Endothelial cell of umbilical vein (primary cell): ENCODE data around the gene UBE2K. TPM values are rescaled to one million over a fixed set of nuclear protein-coding genes. Genes with fewer than 3 reads are reported as not detected.
"Not testable (repeated sequence)": the region's sequence is repeated elsewhere in the genome, so short reads cannot be mapped to it uniquely, and the experiment has no call there.

ENCODE experiments used
- BruUV-seq: library from RNA; stranded (reverse); fragments of 400-500 nt; replicated peaks from 2 replicates; lab custom pipeline; 2021; lab: Mats Ljungman, UMichigan
- CTCF ChIA-PET: fragments of 300-600, 350-600 bp; sonication (Branson Sonifier 250); formaldehyde crosslinking; loops from one replicate; lab custom pipeline; 2021; ENCODE audit warnings: antibody characterized with exemption, inconsistent platforms; lab: Charles Lee
- POLR2A ChIA-PET: fragments of 300-600, 350-600 bp; sonication (Branson Sonifier 250); formaldehyde crosslinking; loops from one replicate; lab custom pipeline; 2021; ENCODE audit warnings: antibody characterized with exemption, inconsistent platforms; lab: Charles Lee
- DNase-seq: peaks from one replicate; pipeline ENCODE4 v3.0.0-alpha.2; 2011; ENCODE audit warnings: low read depth, low spot score
- FAIRE-seq: peaks from 2 replicates; lab custom pipeline; 2011; peaks lifted over from hg19 to GRCh38; lab: Jason Lieb, UNC
- H2AFZ ChIP-seq: 2 replicates; pipeline ENCODE4 v1.6.0; 2012; ENCODE audit warnings: low read depth, low read length, control low read depth, inconsistent platforms
- H3K27ac ChIP-seq: 2 replicates; pipeline ENCODE4 v1.5.1; 2011; ENCODE audit warnings: low read depth, mild to moderate bottlenecking, control low read depth, low read length, moderate library complexity; ENCODE audit not compliant: insufficient read depth
- H3K27me3 ChIP-seq, 2 experiments: 2 replicates each; pipeline versions ENCODE4 v1.6.0 to v1.6.1; 2011; ENCODE audit warnings: low read length in 2 of 2, mixed read lengths in 1 of 2; ENCODE audit not compliant: control insufficient read depth in 2 of 2, insufficient read depth in 2 of 2
- H3K36me3 ChIP-seq, 2 experiments: 2 replicates in 1 of 2; 3 replicates in 1 of 2; pipeline ENCODE4 v1.5.1; 2011; ENCODE audit warnings: low read length in 2 of 2, mild to moderate bottlenecking in 1 of 2, moderate library complexity in 1 of 2; ENCODE audit not compliant: control insufficient read depth in 2 of 2, insufficient read depth in 2 of 2; ENCODE audit errors: extremely low read depth in 1 of 2
- H3K4me1 ChIP-seq: 3 replicates; pipeline ENCODE4 v1.5.1; 2011; ENCODE audit warnings: mild to moderate bottlenecking, low read length; ENCODE audit not compliant: control insufficient read depth, insufficient read depth; ENCODE audit errors: extremely low read depth
- H3K4me2 ChIP-seq: 2 replicates; pipeline ENCODE4 v1.6.1; 2011; ENCODE audit warnings: low read length, control low read depth, mixed read lengths; ENCODE audit not compliant: insufficient read depth
- H3K4me3 ChIP-seq, 3 experiments: fragments of 200-600 bp in 1 of 3; sonication (generic), shearing (Covaris generic) in 1 of 3; replicated peaks in 1 of 3; 2 replicates each; pipeline ENCODE4 v1.5.1; 2011 to 2016; ENCODE audit warnings: control low read depth in 3 of 3, low read length in 3 of 3, mild to moderate bottlenecking in 2 of 3, inconsistent platforms in 1 of 3, low read depth in 1 of 3, moderate library complexity in 1 of 3; ENCODE audit not compliant: insufficient read depth in 1 of 3
- H3K79me2 ChIP-seq: 2 replicates; pipeline ENCODE4 v1.6.0; 2012; ENCODE audit warnings: low read length, inconsistent platforms; ENCODE audit not compliant: control insufficient read depth, insufficient read depth
- H3K9ac ChIP-seq: replicated peaks from 2 replicates; pipeline ENCODE3; 2011; ENCODE audit warnings: low read length, control low read depth; ENCODE audit not compliant: insufficient read depth; ENCODE audit errors: extremely low read depth
- H3K9me1 ChIP-seq: replicated peaks from 3 replicates; pipeline ENCODE4 v1.6.0; 2011; ENCODE audit warnings: mild to moderate bottlenecking, low read length; ENCODE audit not compliant: control insufficient read depth, insufficient read depth; ENCODE audit errors: extremely low read depth
- H3K9me3 ChIP-seq: replicated peaks from 2 replicates; pipeline ENCODE4 v1.5.1; 2012; ENCODE audit warnings: low read length, inconsistent platforms; ENCODE audit not compliant: control insufficient read depth, insufficient read depth
- H4K20me1 ChIP-seq: replicated peaks from 2 replicates; pipeline ENCODE3; 2011; ENCODE audit warnings: mild to moderate bottlenecking, low read length; ENCODE audit not compliant: control insufficient read depth, insufficient read depth; ENCODE audit errors: extremely low read depth
- CTCF ChIP-seq, 2 donors: IDR thresholded peaks; 1 replicate in 1 of 2; 2 replicates in 1 of 2; pipeline ENCODE4 v1.5.1; 2011; ENCODE audit warnings: low read length in 2 of 2, mild to moderate bottlenecking in 2 of 2, moderate library complexity in 2 of 2, control low read depth in 1 of 2, inconsistent platforms in 1 of 2, low read depth in 1 of 2; ENCODE audit not compliant: insufficient read depth in 1 of 2; ENCODE audit errors: extremely low read depth in 1 of 2
- EZH2 ChIP-seq: IDR thresholded peaks from 2 replicates; pipeline ENCODE4 v1.6.1; 2012; ENCODE audit warnings: borderline replicate concordance, low read depth, mild to moderate bottlenecking, moderate library complexity, low read length, inconsistent platforms; ENCODE audit not compliant: severe bottlenecking
- FOS ChIP-seq: IDR thresholded peaks from 2 replicates; pipeline ENCODE4 v1.6.1; 2011; ENCODE audit warnings: mild to moderate bottlenecking, low read length, moderate library complexity, borderline replicate concordance; ENCODE audit not compliant: insufficient read depth
- JUN ChIP-seq: IDR thresholded peaks from 2 replicates; pipeline ENCODE4 v1.6.1; 2011; ENCODE audit warnings: borderline replicate concordance, low read depth; ENCODE audit not compliant: insufficient read length, insufficient read depth
- MYC ChIP-seq: IDR thresholded peaks from one replicate; pipeline ENCODE4 v1.6.1; 2011; ENCODE audit warnings: mild to moderate bottlenecking, low read depth, low read length
- POLR2A ChIP-seq: IDR thresholded peaks from 2 replicates; pipeline ENCODE4 v1.6.1; 2012; ENCODE audit warnings: low read depth, mild to moderate bottlenecking, control low read depth, low read length
- POLR2AphosphoS5 ChIP-seq: IDR thresholded peaks from 2 replicates; pipeline ENCODE4 v1.6.1; 2012; ENCODE audit warnings: low read depth, mild to moderate bottlenecking, control low read depth, low read length, moderate library complexity; ENCODE audit not compliant: insufficient read depth
- dilution Hi-C: fragments of 300-500 bp; cut with MboI; formaldehyde crosslinking; loops from one replicate; pipeline ENCODE4 v1.15.0; 2019; ENCODE audit warnings: low sequenced_read_pairs; ENCODE audit not compliant: extremely low pct_ligation_motif_present
- intact Hi-C: fragments of 100-400 bp; cut with micrococcal nuclease; formaldehyde crosslinking; loops from one replicate; pipeline ENCODE4 v1.10.0; 2022
- polyA plus RNA-seq, 4 experiments: library from polyadenylated mRNA; depleted of rRNA in 3 of 4; stranded (reverse) in 3 of 4; unstranded in 1 of 4; fragments of >200 nt; gene quantifications; 2 replicates each; pipeline versions ENCODE4 v1.2.1 to v1.2.3, GENCODE V29; 2011 to 2012; ENCODE audit warnings: missing spikeins in 1 of 4
- total RNA-seq: library from RNA; stranded (reverse); gene quantifications from 2 replicates; pipeline ENCODE4 v1.2.3, GENCODE V29; 2021
- TF ChIP-seq, protein P1 (sequence below): IDR thresholded peaks from 2 replicates; pipeline ENCODE4 v1.6.1; 2011; ENCODE audit not compliant: insufficient read depth, insufficient read length

The UBE2K gene
- total and polyA plus RNA-seq, 2 donors (not counting 3 experiments of a cell fraction or from before 2014, with no cell fraction given): 32.5 to 97.8 TPM

DNA sequence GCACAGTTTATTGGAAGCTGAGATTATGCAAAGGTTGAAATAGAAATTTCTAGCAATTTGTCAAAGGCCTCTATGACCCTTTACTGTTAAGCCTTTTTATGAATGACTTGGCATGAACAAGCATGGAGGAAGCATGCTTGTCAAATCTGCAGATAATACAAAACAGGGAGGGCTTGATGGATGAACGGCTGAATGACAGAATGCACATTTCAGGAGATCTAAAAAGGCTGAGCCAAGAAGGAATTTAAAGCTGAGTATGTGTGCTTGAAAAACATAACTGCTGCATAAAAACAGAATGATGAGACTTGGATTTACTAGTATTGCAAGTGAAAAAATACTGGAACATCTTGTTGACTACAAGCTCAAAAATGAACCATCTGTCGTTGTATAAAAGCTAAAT is 29.0 kb upstream of the UBE2K start:
- no TSS peak for BruUV-seq
- no peaks in the 10 kb centered on the region for H3K4me1 ChIP-seq
- H3K79me2 ChIP-seq: no peaks in the 10 kb centered on the region
- FAIRE-seq (no peak), DNase-seq (no peak)
- dilution Hi-C loops: no loop called here
- no peaks in the 10 kb centered on the region for H4K20me1 ChIP-seq
- no peaks in the 10 kb centered on the region for H3K9me3 ChIP-seq
- no peaks in the 10 kb centered on the region for H3K27me3 ChIP-seq
- POLR2A ChIA-PET: no interaction called here
- no peak overlapping the region for H2AFZ ChIP-seq
- H3K9ac ChIP-seq: no peak overlapping the region
- no peak overlapping the region for H3K4me2 ChIP-seq
- no peak overlapping the region for H3K27ac ChIP-seq
- no peaks in the 10 kb centered on the region for H3K9me1 ChIP-seq
- CTCF ChIA-PET: interaction anchor here (0.9 kb wide), 1 partner anchor 196 kb away, joined by 3 read pairs; no protein-coding TSS in a partner anchor
- no peak for TF ChIP-seq POLR2A
- no peak for TF ChIP-seq CTCF (IDR thresholded peaks at IDR 0.05; ENCODE audit: extremely low read depth in 1 of 2, insufficient read depth in 1 of 2, low read depth in 1 of 2, low read length in 2 of 2)
- TF ChIP-seq JUN: no peak
- TF ChIP-seq, protein P1, sequence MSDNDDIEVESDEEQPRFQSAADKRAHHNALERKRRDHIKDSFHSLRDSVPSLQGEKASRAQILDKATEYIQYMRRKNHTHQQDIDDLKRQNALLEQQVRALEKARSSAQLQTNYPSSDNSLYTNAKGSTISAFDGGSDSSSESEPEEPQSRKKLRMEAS: no peak
- TF ChIP-seq EZH2: no peak
- no peak for TF ChIP-seq MYC
- no peak for TF ChIP-seq POLR2AphosphoS5
- no peak for TF ChIP-seq FOS
- intact Hi-C loops: no loop called here
- no peaks in the 10 kb centered on the region for H3K36me3 ChIP-seq
- no peak overlapping the region for H3K4me3 ChIP-seq

DNA sequence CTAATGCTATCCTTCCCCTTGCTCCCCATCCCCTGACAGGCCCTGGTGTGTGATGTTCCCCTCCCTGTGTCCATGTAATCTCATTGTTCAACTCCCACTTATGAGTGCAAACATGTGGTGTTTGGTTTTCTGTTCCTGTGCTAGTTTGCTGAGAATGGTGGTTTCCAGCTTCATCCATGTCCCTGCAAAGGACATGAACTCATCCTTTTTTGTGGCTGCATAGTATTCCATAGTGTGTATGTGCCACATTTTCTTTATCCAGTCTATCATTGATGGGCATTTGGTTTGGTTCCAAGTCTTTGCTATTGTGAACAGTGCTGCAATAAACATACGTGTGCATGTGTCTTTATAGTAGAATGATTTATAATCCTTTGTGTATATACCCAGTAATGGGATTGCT is 27.6 kb upstream of the UBE2K start:
- H3K9ac ChIP-seq, FAIRE-seq, H3K4me1 ChIP-seq, H3K4me3 ChIP-seq, H3K9me3 ChIP-seq, H3K27me3 ChIP-seq, H3K9me1 ChIP-seq, POLR2A ChIA-PET, H3K36me3 ChIP-seq, DNase-seq, H2AFZ ChIP-seq, dilution Hi-C loops, H4K20me1 ChIP-seq, H3K79me2 ChIP-seq, H3K27ac ChIP-seq, H3K4me2 ChIP-seq, BruUV-seq, intact Hi-C loops: not testable (repeated sequence)
- CTCF ChIA-PET: interaction anchor here (0.9 kb wide), 1 partner anchor 267 kb away, joined by 3 read pairs; no protein-coding TSS in a partner anchor

DNA sequence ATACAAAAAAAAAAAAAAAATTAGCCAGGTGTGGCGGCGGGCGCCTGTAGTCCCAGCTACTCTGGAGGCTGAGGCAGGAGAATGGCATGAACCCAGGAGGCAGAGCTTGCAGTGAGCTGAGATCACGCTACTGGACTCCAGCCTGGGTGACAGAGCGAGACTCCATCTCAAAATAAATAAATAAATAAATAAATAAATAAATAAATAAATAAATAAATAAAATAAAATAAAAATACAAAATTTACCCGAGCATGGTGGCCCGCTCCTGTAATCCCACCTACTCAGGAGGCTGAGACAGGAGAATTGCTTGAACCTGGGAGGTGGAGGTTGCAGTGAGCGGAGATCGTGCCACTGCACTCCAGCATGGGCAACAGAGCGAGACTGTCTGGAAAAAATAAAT is 22.3 kb upstream of the UBE2K start:
- CTCF ChIA-PET: interaction anchor here (0.7 kb wide), 1 partner anchor 168 kb away, joined by 3 read pairs; no protein-coding TSS in a partner anchor
- H3K9me1 ChIP-seq, intact Hi-C loops, H3K9ac ChIP-seq, POLR2A ChIA-PET, DNase-seq, H3K36me3 ChIP-seq, H2AFZ ChIP-seq, H3K4me2 ChIP-seq, H3K4me3 ChIP-seq, H3K79me2 ChIP-seq, H4K20me1 ChIP-seq, FAIRE-seq, H3K9me3 ChIP-seq, BruUV-seq, H3K4me1 ChIP-seq, H3K27ac ChIP-seq, dilution Hi-C loops, H3K27me3 ChIP-seq: not testable (repeated sequence)
